IPS-18c (cell line): ENCODE results near the gene LDB2.
"Not testable (repeated sequence)": the region's sequence is repeated elsewhere in the genome, so short reads cannot be mapped to it uniquely, and the experiment has no call there.

Experiments
- H3K4me3 ChIP-seq: 2 replicates; pipeline ENCODE4 v1.7.0; 2013; ENCODE audit warnings: low read depth, mild to moderate bottlenecking, low read length, moderate library complexity; ENCODE audit not compliant: insufficient read depth
- H3K9me3 ChIP-seq: one replicate; pipeline ENCODE4 v1.6.1; 2013; ENCODE audit warnings: mild to moderate bottlenecking, low read length, moderate library complexity; ENCODE audit not compliant: control insufficient read depth, insufficient read depth

The LDB2 gene

DNA sequence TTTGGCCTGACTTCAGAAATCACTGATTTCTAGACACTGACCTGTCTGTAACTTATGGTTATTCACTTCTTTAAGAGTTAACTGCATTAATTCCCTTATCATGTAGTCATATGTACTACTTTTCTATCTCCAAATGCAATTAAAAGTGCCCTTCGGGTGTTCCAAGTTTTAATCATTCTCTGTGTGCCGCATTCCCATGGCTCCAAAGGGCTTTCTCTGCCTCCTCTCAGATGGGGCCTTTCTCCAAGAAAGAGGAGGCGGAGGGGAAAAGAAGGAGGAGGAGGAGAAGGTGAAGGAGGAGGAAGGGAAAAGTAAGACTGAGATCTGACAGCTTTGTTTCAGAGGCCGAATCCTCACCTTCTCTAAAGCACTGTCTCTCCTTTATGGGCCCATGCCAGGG, 325.8 kb downstream of the LDB2 start:
- Histone ChIP-seq H3K4me3 (no peak overlapping the region), H3K9me3 (peaks cover 2% of the 10 kb centered on the region)

- H3K9me3 ChIP-seq: peaks cover 2% of the 10 kb centered on the region
- no peak overlapping the region for H3K4me3 ChIP-seq
Observed at GRCh38 chr4:16572161-16572560, 326.3 kb downstream of the LDB2 start.

GRCh38 chr4:16569790-16570189, 328.7 kb downstream of the LDB2 start:
- Histone ChIP-seq H3K4me3 (no peak overlapping the region), H3K9me3 (peaks cover 2% of the 10 kb centered on the region)

DNA sequence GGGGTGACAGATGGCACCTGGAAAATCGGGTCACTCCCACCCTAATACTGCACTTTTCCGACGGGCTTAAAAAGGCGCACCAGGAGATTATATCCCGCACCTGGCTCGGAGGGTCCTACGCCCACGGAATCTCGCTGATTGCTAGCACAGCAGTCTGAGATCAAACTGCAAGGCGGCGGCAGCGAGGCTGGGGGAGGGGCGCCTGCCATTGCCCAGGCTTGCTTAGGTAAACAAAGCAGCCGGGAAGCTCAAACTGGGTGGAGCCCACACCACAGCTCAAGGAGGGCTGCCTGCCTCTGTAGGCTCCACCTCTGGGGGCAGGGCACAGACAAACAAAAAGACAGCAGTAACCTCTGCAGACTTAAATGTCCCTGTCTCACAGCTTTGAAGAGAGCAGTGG, 341.1 kb downstream of the LDB2 start:
- not testable (repeated sequence) for H3K9me3 ChIP-seq, H3K4me3 ChIP-seq

- no peak overlapping the region for H3K4me3 ChIP-seq
- H3K9me3 ChIP-seq: peaks cover 3% of the 10 kb centered on the region
Observed at GRCh38 chr4:16555156-16555555, 343.3 kb downstream of the LDB2 start.

GRCh38 chr4:16550531-16550930, 347.9 kb downstream of the LDB2 start:
- peaks cover 3% of the 10 kb centered on the region for H3K9me3 ChIP-seq

GRCh38 chr4:16545656-16546055, 352.8 kb downstream of the LDB2 start:
- Histone ChIP-seq H3K4me3 (no peak overlapping the region), H3K9me3 (no peaks in the 10 kb centered on the region)

More at GRCh38 chr4:16550531-16550930, 347.9 kb downstream of the LDB2 start:
- no peak overlapping the region for H3K4me3 ChIP-seq

GRCh38 chr4:16544869-16545268, 353.6 kb downstream of the LDB2 start:
- no peaks in the 10 kb centered on the region for H3K9me3 ChIP-seq
- no peak overlapping the region for H3K4me3 ChIP-seq

DNA sequence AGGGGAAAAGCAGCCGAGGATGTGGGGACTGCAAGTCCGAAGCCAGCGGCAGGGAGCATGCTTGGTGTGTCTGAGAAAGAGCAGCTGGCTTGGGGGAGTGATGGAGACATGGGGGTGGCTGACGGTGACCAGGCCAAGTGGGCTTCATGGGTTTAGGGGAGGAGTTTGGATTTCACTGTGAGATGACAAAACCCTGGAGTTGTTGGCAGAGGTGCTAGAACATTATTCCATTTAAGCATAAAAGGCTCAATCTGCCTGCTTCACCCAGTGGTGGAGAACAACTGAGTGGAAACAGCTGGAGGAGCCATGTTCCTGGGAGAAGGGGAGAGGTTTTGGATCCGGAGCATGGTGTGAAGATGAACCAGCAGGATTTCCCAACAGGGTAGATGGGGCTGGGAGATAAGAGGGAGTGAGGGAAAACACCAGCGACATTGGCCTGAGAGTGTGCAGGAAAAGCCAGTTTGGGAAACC, 354.2 kb downstream of the LDB2 start:
- H3K4me3 ChIP-seq: no peak overlapping the region
- no peaks in the 10 kb centered on the region for H3K9me3 ChIP-seq

DNA sequence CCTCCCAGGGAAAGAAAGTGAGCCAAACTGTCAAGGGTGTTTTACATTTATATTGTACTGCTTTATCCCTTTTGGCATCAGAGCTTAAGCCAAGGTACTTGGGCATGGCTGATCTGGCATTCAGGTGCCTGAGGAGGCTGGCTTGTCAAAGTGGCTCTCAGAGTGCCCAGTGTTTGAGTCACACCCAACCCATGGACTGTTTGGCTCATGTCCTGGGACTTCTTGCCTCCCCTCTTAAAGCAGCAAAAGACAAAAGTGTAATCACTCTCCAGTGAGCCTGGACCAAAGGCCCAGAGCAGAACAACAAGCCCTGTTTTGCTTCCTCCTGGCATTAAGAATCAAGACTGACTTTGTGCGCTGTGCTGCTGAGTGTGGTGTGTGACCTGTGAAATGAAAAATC, 360.5 kb downstream of the LDB2 start:
- Histone ChIP-seq H3K9me3 (no peaks in the 10 kb centered on the region), H3K4me3 (no peak overlapping the region)

DNA sequence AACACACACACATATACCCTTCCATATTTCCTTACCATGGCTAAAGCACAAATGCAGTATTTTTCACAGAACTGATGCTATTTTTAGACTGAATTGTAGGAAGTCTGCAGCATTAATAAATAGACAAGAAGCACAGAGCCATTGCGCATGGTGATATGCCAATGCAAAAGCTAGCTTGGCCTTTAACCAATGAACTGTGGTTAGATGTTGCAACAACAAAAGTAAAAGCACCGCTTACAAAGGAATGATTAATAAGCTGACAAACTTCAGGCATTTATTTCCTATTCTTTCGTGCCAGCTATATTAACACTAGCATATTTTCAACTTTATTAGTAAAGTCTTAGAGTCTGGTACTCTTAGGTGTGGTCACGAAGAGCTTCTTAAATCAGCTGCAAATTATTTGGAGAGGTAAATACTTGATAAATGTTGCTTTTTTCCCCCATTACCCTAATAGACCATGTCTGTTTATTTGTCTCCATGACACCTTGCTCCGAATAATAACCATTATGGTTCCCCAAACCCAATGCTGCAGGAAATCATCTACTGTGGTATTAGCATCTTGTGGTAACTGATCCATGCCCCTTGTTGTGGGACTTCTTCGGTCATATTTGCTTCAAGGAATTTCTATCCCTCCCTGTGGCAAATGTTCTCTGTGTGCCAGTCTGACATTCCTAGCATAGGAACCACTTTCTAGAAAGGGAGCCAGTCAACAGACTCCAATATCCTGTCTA, 366.0 kb downstream of the LDB2 start:
- no peak overlapping the region for H3K4me3 ChIP-seq
- H3K9me3 ChIP-seq: no peaks in the 10 kb centered on the region

DNA sequence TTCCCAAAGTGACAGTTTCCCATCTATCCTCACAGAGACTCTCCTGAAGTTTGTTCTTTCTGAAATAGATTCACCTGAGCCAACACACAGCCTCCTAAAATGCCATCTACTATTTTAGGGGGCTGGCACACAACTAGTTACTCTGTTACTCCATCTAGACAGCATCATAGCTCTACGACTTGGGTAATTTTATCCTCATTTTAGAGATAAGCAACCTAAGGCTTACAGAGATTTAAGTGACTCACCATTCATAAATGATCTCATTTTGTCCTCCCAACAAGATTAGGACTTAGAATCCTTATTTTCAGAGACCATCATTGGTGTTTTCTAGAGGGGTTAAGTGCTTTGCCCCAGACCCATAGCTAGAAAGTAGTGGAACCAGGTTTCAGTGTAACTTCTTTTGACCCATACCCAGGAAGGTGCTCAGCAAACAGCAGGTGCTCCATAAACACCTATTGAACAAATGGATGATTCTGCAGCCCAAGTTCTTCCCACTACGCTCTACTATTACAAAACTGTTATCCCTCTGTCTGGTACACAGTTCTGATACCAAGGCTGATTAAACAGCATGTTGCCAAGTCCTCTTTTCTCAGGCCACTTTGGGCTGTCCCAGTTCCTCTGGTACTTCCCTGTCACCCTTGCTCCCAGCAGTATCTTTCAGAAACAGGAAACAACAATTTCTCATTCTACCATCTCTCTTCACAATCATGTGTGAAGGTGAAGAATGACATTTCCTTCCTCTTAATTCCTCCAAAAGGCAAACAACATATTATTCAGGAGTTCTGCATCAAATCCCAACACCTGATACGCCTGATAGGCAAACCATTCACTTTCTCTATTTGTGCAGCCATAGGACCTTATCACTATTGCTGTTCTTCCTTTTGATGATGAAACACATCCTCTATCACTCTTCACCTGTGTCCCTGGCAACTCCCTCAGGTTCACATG, 367.5 kb downstream of the LDB2 start:
- Histone ChIP-seq H3K4me3 (no peak overlapping the region), H3K9me3 (no peaks in the 10 kb centered on the region)

GRCh38 chr4:16524911-16525554, 373.4 kb downstream of the LDB2 start:
- Histone ChIP-seq H3K4me3 (no peak overlapping the region), H3K9me3 (no peaks in the 10 kb centered on the region)

DNA sequence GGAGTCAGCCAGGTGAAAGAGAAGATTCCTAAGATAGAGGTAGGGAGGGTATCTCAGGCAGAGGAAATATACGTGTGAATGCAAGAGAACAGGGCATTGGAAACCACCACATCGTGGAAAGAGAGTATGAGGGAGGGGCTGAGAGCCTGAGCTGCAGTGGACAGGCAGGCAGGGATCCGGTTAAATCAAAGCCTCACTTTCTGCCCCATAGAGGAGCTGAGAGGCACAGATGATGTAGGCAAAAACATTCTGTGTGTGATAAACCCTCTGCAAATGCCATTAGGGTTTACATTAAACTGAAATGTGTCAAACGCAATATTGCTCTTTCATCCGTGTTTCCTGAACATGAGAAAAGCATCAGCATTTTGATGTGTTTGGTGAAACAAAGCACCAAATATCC, 374.0 kb downstream of the LDB2 start:
- Histone ChIP-seq H3K9me3 (no peaks in the 10 kb centered on the region), H3K4me3 (no peak overlapping the region)

GRCh38 chr4:16523526-16523925, 374.9 kb downstream of the LDB2 start:
- H3K9me3 ChIP-seq, H3K4me3 ChIP-seq: not testable (repeated sequence)

GRCh38 chr4:16521156-16521915, 377.1 kb downstream of the LDB2 start:
- no peaks in the 10 kb centered on the region for H3K9me3 ChIP-seq
- H3K4me3 ChIP-seq: no peak overlapping the region

DNA sequence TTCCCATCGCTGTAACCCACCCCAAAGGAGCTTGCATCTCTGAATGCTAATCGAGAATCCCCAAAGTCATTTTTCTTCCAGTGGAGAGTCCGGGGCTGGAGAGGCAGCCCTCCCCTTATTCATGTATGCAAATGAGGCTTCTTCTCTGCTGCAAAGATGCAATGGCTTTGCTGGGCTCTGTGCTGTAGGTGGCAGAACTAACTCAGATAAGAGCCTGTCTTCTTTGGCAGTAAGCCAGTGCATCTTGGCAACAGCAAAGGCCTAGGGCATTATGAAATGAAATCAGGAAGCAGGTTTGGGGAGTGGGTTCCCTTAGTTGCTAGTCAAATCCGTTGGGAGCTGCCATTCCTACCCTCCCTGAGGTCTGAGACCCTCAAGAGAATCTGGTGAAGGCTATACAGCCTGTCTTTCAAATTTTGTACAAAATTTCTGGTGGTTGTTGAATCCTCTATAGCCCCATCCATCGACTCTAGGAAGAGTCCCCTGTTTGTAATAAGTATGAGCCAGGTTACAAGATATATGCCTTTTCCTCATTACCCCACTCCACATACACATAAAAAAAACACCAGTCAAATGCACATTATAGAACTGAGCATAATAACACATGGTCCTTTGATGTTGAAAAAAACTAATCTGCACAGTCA, 381.5 kb downstream of the LDB2 start:
- H3K4me3 ChIP-seq: no peak overlapping the region
- no peaks in the 10 kb centered on the region for H3K9me3 ChIP-seq
